Activated T-helper 17 cell treated with anti-CD3 and anti-CD28 coated beads, Interleukin-2, amount 50 U/mL, for 72 hours (primary cell): Measurements from ENCODE around the gene ANKRD11. TPM values are rescaled to one million over a fixed set of nuclear protein-coding genes. Genes with fewer than 3 reads are reported as not detected.

ENCODE experiments used
- total RNA-seq, 2 donors: library from RNA; stranded (reverse); gene quantifications; one replicate each; pipeline ENCODE4 v1.2.3, GENCODE V29; 2022

The ANKRD11 gene
- total RNA-seq, 2 donors from 2014 or later: 166 to 178 TPM

Other genes with a start within 250 kb of the ANKRD11 start
- 100 to 1,000 TPM; 115 to 135 TPM for gene SPG7, start 17.8 kb upstream of the ANKRD11 start, total RNA-seq
- 1,000 to 10,000 TPM; 2,683 to 3,154 TPM for gene RPL13, start 70.1 kb upstream of the ANKRD11 start, total RNA-seq
- gene CPNE7, start 85.2 kb upstream of the ANKRD11 start, total RNA-seq: 10 to 100 TPM; 11.1 to 44.7 TPM
- gene DPEP1, start 123.1 kb upstream of the ANKRD11 start, total RNA-seq: not detected
- gene CHMP1A, start 167.1 kb upstream of the ANKRD11 start, total RNA-seq: 10 to 100 TPM; 63.8 to 95.6 TPM
- gene SPATA33, start 167.3 kb upstream of the ANKRD11 start, total RNA-seq: 10 to 100 TPM; 13.3 to 21.5 TPM
- 10 to 100 TPM; 81.1 to 98.8 TPM for gene CDK10, start 196.1 kb upstream of the ANKRD11 start, total RNA-seq
- gene SPATA2L, start 211.1 kb upstream of the ANKRD11 start, total RNA-seq: 1 to 10 TPM; 4.4 to 5.0 TPM
- gene VPS9D1, start 230.3 kb upstream of the ANKRD11 start, total RNA-seq: 1 to 10 TPM; 1.7 to 4.1 TPM
- gene ZNF276, start 231.0 kb upstream of the ANKRD11 start, total RNA-seq: 10 to 100 TPM; 24.7 to 31.1 TPM